Suprapubic skin (tissue), 3 donors: ENCODE data around the gene CXCL12.

ENCODE experiments used
- POLR2AphosphoS5 ChIP-seq, 3 donors: sonication (generic); formaldehyde crosslinking; IDR thresholded peaks; one replicate each; pipeline ENCODE4 v1.6.1; 2017; ENCODE audit warnings: antibody characterized with exemption in 3 of 3
- TF ChIP-seq, protein P1 (sequence below), 2 donors: fragments of 200-600 bp in 1 of 2; fragments of 450-650 bp in 1 of 2; sonication (generic) in 1 of 2; IDR thresholded peaks; one replicate each; pipeline ENCODE4 v1.5.1; 2016 to 2019; ENCODE audit warnings: antibody characterized with exemption in 2 of 2, mild to moderate bottlenecking in 1 of 2, moderate library complexity in 1 of 2

GRCh38 chr10:44358080-44358771 lies 26.7 kb downstream of the CXCL12 start:
- TF ChIP-seq, protein P1, sequence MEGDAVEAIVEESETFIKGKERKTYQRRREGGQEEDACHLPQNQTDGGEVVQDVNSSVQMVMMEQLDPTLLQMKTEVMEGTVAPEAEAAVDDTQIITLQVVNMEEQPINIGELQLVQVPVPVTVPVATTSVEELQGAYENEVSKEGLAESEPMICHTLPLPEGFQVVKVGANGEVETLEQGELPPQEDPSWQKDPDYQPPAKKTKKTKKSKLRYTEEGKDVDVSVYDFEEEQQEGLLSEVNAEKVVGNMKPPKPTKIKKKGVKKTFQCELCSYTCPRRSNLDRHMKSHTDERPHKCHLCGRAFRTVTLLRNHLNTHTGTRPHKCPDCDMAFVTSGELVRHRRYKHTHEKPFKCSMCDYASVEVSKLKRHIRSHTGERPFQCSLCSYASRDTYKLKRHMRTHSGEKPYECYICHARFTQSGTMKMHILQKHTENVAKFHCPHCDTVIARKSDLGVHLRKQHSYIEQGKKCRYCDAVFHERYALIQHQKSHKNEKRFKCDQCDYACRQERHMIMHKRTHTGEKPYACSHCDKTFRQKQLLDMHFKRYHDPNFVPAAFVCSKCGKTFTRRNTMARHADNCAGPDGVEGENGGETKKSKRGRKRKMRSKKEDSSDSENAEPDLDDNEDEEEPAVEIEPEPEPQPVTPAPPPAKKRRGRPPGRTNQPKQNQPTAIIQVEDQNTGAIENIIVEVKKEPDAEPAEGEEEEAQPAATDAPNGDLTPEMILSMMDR (IDR thresholded peaks at IDR 0.05): no peak
- TF ChIP-seq POLR2AphosphoS5 (IDR thresholded peaks at IDR 0.05): no peak
